K562 (cell line): ENCODE measurements around the gene NAA10. TPM values are rescaled to one million over a fixed set of nuclear protein-coding genes. Genes with fewer than 3 reads are reported as not detected.

Source experiments
- AFF1 ChIP-seq, 2 experiments: fragments of 450-650 bp; IDR thresholded peaks; 2 replicates each; pipeline ENCODE4 v1.6.1; 2018; ENCODE audit warnings: mild to moderate bottlenecking in 2 of 2, low read depth in 1 of 2; ENCODE audit not compliant: partially characterized antibody in 2 of 2
- ARID3A ChIP-seq: IDR thresholded peaks from 2 replicates; pipeline ENCODE4 v1.6.1; 2012; ENCODE audit warnings: low read depth, low read length, improper control_type of control experiment, borderline replicate concordance
- EGR1 ChIP-seq: fragments of 450-650 bp; conservative IDR thresholded peaks from 2 replicates; pipeline ENCODE4 v1.6.1; 2017; ENCODE audit warnings: mild to moderate bottlenecking
- MCM3 ChIP-seq: fragments of 450-650 bp; IDR thresholded peaks from 2 replicates; pipeline ENCODE4 v1.6.1; 2016
- MEF2D ChIP-seq: conservative IDR thresholded peaks from 2 replicates; pipeline ENCODE4 v1.6.1; 2016; ENCODE audit warnings: low read depth, missing genetic modification characterization, missing compliant biosample characterization
- MEIS2 ChIP-seq: fragments of 450-650 bp; IDR thresholded peaks from 2 replicates; pipeline ENCODE4 v1.6.1; 2014; ENCODE audit warnings: mild to moderate bottlenecking; ENCODE audit not compliant: partially characterized antibody
- NONO ChIP-seq, 2 experiments: fragments of 200-400 bp in 1 of 2; fragments of 450-650 bp in 1 of 2; formaldehyde crosslinking in 1 of 2; IDR thresholded peaks; 2 replicates each; pipeline ENCODE4 v1.6.1; 2017; ENCODE audit warnings: low read depth in 2 of 2, mild to moderate bottlenecking in 2 of 2, moderate library complexity in 2 of 2, low read length in 1 of 2
- NRF1 ChIP-seq, 2 experiments: fragments of 450-650 bp; IDR thresholded peaks in 1 of 2; conservative IDR thresholded peaks in 1 of 2; 2 replicates each; pipeline ENCODE4 v1.6.1; 2014; ENCODE audit warnings: mild to moderate bottlenecking in 2 of 2
- PREB ChIP-seq: sonication (generic); formaldehyde crosslinking; IDR thresholded peaks from 2 replicates; pipeline ENCODE4 v1.8.1; 2023; ENCODE audit warnings: mild to moderate bottlenecking, missing genetic modification reagents
- SRSF1 ChIP-seq: fragments of 200-400 bp; formaldehyde crosslinking; IDR thresholded peaks from 2 replicates; pipeline ENCODE4 v1.6.1; 2017; ENCODE audit warnings: mild to moderate bottlenecking, low read depth, low read length, moderate library complexity
- TAF1 ChIP-seq: IDR thresholded peaks from 2 replicates; pipeline ENCODE4 v1.6.1; 2011; ENCODE audit warnings: mild to moderate bottlenecking, low read length, moderate library complexity; ENCODE audit not compliant: insufficient read depth, control insufficient read depth, severe bottlenecking; ENCODE audit errors: extremely low read depth
- VEZF1 ChIP-seq: fragments of 200-800 bp; sonication (Bioruptor generic); IDR thresholded peaks from 2 replicates; pipeline ENCODE4 v1.6.1; 2017; ENCODE audit warnings: missing genetic modification characterization, missing compliant biosample characterization
- ZBTB33 ChIP-seq: sonication (generic); formaldehyde crosslinking; IDR thresholded peaks from 2 replicates; pipeline ENCODE4 v1.8.1; 2023; ENCODE audit warnings: mild to moderate bottlenecking, missing genetic modification reagents
- ZBTB8A ChIP-seq: fragments of 450-650 bp; IDR thresholded peaks from 2 replicates; pipeline ENCODE4 v1.6.1; 2018; ENCODE audit warnings: mild to moderate bottlenecking, moderate library complexity; ENCODE audit not compliant: partially characterized antibody
- ZNF324 ChIP-seq: fragments of 250-450 bp; sonication (Bioruptor Pico); IDR thresholded peaks from 2 replicates; pipeline ENCODE4 v1.4.0; 2020; ENCODE audit warnings: mild to moderate bottlenecking
- ZNF766 ChIP-seq: fragments of 200-800 bp; sonication (Bioruptor generic); conservative IDR thresholded peaks from 2 replicates; pipeline ENCODE4 v1.6.1; 2016; ENCODE audit warnings: missing genetic modification characterization, missing compliant biosample characterization
- ZNF77 ChIP-seq: fragments of 250-450 bp; sonication (Bioruptor Pico); IDR thresholded peaks from 2 replicates; pipeline ENCODE4 v1.5.0; 2020
- polyA plus RNA-seq, 8 experiments: library from polyadenylated mRNA; depleted of rRNA in 4 of 8; stranded (reverse) in 5 of 8; unstranded in 3 of 8; fragments of >200 nt; fragmentation: Nextera tagmentation in 2 of 8; fragmentation: Illumina TruSeq in 1 of 8; extraction: Ambion mirVana in 2 of 8; extraction: Trizol in 1 of 8; gene quantifications; 2 replicates each; pipeline versions ENCODE4 v1.2.1 to v1.2.3, GENCODE V29; 2011 to 2014; ENCODE audit warnings: inconsistent platforms in 1 of 8, missing spikeins in 1 of 8
- total RNA-seq, 7 experiments: library from RNA; depleted of rRNA in 6 of 7; stranded (reverse); fragments of >200 nt in 6 of 7; fragmentation: Illumina TruSeq in 2 of 7; extraction: Trizol in 2 of 7; gene quantifications; 2 replicates each; pipeline versions ENCODE4 v1.2.1 to v1.2.3, GENCODE V29; 2011 to 2021; ENCODE audit warnings: low replicate concordance in 1 of 7

Gene NAA10
- total and polyA plus RNA-seq, 9 of the 15 experiments (the other 6 are each of a cell fraction or from before 2014, with no cell fraction given): 11.1 to 250 (median 134) TPM

GRCh38 chrX:153934762-153935325 is at the start of gene NAA10 (continued):
- no peak for TF ChIP-seq ZBTB8A
- no peak for TF ChIP-seq ZBTB33 (CRISPR knock-in tag)
- TF ChIP-seq ZNF324 (CRISPR knock-in tag): no peak
- no peak for TF ChIP-seq MCM3
- no peak for TF ChIP-seq ZNF766
- peak in 1 of 2 experiments; percentile 73; a peak in 1 of 4 replicates for TF ChIP-seq NONO (IDR thresholded peaks at IDR 0.05; ENCODE audit: low read depth in 2 of 2, low read length in 1 of 2)
- TF ChIP-seq PREB (CRISPR knock-in tag): no peak
- TF ChIP-seq EGR1: no peak
- TF ChIP-seq SRSF1: no peak
- TF ChIP-seq VEZF1: peak; percentile 95
- TF ChIP-seq MEIS2: peak; percentile 22
- peak; percentile 89 to 91; a peak in 2 of 4 replicates for TF ChIP-seq NRF1 (conservative IDR thresholded peaks at IDR 0.05 in 1 of 2, IDR thresholded peaks at IDR 0.05 in 1 of 2)
- TF ChIP-seq TAF1: peak; percentile 42
- no peak for TF ChIP-seq ARID3A
- no peak for TF ChIP-seq MEF2D (tag)
- TF ChIP-seq ZNF77 (CRISPR knock-in tag): no peak
- TF ChIP-seq AFF1 (IDR thresholded peaks at IDR 0.05; ENCODE audit: low read depth in 1 of 2, partially characterized antibody in 2 of 2): no peak
